HEK293T (cell line): ENCODE results near the gene SOX18.

Experiments used
- BHLHE40 ChIP-seq: fragments of 450-650 bp; IDR thresholded peaks from 2 replicates; pipeline ENCODE4 v1.6.1; 2016; ENCODE audit warnings: mild to moderate bottlenecking, moderate library complexity, borderline replicate concordance
- FOXA1 ChIP-seq: fragments of 450-650 bp; IDR thresholded peaks from 2 replicates; pipeline ENCODE4 v1.6.1; 2016; ENCODE audit warnings: mild to moderate bottlenecking
- PKNOX1 ChIP-seq: fragments of 450-650 bp; IDR thresholded peaks from 2 replicates; pipeline ENCODE4 v1.6.1; 2016
- TARDBP ChIP-seq: fragments of 450-650 bp; IDR thresholded peaks from 2 replicates; pipeline ENCODE4 v1.6.1; 2016

GRCh38 chr20:64029293-64030117, 19.9 kb downstream of the SOX18 start:
- no peak for TF ChIP-seq TARDBP
- no peak for TF ChIP-seq PKNOX1
- no peak for TF ChIP-seq FOXA1
- no peak for TF ChIP-seq BHLHE40
